Inflammatory macrophage treated with lipopolysaccharide for 1 hour (primary cell): Measurements from ENCODE around the gene NR1I3.
"Not testable (repeated sequence)": the region's sequence is repeated elsewhere in the genome, so short reads cannot be mapped to it uniquely, and the experiment has no call there.

ENCODE experiments used
- DNase-seq, 2 donors: peaks; one replicate each; pipeline ENCODE4 v3.0.0-alpha.2; 2020 to 2022

NR1I3 gene

DNA sequence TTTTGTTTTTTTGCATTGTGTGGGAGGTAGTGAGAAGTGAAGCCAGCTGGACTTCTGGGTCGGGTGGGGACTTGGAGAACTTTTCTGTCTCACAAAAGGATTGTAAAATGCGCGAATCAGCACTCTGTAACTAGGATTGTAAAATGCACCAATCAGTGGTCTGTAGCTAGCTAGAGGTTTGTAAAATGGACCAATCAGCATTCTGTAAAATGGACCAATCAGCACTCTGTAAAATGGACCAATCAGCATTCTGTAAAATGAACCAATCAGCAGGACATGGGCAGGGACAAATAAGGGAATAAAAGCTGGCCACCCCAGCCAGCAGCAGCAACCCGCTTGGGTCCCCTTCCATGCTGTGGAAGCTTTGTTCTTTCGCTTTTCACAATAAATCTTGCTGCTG is 12.1 kb upstream of the NR1I3 start:
- DNase-seq = not testable (repeated sequence)

DNA sequence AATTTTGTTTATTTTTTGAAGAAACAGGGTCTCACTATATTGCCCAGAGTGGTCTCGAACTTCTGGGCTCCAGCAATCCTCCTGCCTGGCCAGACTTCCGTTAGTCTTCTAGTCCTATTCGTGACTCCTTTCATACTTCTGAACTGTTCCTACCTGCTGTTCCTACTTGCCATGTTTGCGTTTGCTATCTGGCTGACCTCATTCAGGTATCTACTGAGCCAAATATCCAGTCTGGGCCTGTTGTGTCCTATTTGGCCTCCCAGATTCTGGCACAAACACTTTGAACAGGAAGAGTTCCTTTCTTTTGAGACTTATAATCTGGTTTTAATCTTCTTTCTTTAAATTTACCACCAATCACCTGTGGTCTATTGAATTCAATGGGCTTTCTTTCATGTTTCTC is 6.9 kb upstream of the NR1I3 start:
- DNase-seq = no peak

GRCh38 chr1:161242313-161242712 is 4.3 kb upstream of the NR1I3 start:
- DNase-seq = no peak

DNA sequence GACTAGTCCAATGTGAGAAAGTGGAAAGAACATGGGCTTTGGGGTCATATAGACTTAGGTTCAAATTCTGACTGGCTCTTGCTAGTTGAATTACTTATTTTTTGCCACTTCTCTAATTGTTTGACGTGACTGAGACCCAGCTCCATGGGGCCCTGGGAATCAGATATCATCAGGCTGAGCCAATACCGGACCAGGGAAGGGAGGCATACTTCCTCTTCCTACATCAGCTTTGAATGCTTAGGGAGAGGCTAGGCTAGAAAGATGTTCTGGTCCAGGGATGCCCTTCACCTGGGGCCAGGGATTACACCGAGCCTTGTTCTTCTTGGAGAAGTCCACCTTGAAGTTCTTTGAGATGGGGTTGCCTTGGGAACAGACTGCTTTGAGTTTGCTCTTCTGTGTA is 3.7 kb upstream of the NR1I3 start:
- DNase-seq = peak in 1 of 2 donors; percentile 31

GRCh38 chr1:161235957-161236775 is 1.8 kb downstream of the NR1I3 start:
- DNase-seq = no peak

DNA sequence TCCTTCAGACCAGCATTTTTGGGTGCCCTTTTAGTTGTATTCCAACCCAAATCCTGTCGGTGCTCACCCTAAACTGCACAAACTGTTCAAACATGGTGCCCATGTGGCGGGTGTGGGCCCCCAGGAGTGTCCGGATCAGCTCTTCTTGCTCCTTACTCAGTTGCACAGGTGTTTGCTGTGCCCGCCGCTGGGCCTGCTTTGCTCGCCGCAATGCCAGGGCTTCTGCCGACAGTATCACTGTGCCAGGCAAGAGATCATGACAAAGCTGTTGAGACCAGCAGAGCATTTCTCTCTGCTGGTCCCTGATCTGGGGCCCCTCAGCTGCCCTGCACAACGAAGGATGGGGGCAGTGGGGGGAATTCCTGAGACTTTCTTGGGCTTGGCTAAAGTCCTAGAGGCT is 4.9 kb downstream of the NR1I3 start:
- DNase-seq = no peak

GRCh38 chr1:161230762-161231161 is 7.2 kb downstream of the NR1I3 start:
- DNase-seq = no peak

GRCh38 chr1:161229896-161230295 is 8.1 kb downstream of the NR1I3 start:
- DNase-seq = no peak

GRCh38 chr1:161228032-161228431 is 10.0 kb downstream of the NR1I3 start:
- no peak for DNase-seq

- DNase-seq = peak; percentile 64 to 90
Measured at GRCh38 chr1:161227196-161227871, 10.7 kb downstream of the NR1I3 start.

GRCh38 chr1:161226759-161227158 is 11.2 kb downstream of the NR1I3 start:
- DNase-seq = no peak

- no peak for DNase-seq
Measured at GRCh38 chr1:161226320-161226711, 11.7 kb downstream of the NR1I3 start.

GRCh38 chr1:161225534-161226319 is 12.3 kb downstream of the NR1I3 start, which contains the start of gene TOMM40L:
Gene TOMM40L (plus strand): TSS chr1:161226060. CDS start chr1:161226490, 430 bp downstream.
- DNase-seq = peak; percentile 99 to 100

DNA sequence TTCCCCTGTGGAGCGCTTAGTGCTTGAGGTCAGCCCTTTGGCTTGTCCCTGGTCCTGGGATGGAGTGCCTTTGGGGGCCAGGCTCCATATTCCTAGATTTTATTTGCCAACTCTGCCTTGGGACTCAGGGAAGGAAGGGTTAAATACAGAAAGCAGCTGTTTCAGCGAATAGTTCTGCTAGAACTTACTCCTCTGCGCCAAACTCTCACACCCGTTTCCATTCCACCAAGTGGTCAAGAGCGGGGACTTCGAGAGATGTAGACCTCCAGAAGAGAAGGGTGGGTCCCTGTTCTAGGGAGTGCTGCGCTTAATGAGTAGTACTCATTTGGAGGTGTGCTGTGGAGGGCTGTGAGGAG is 12.8 kb downstream of the NR1I3 start:
- DNase-seq = no peak

- not testable (repeated sequence) for DNase-seq
Measured at GRCh38 chr1:161224695-161225087, 13.3 kb downstream of the NR1I3 start.

DNA sequence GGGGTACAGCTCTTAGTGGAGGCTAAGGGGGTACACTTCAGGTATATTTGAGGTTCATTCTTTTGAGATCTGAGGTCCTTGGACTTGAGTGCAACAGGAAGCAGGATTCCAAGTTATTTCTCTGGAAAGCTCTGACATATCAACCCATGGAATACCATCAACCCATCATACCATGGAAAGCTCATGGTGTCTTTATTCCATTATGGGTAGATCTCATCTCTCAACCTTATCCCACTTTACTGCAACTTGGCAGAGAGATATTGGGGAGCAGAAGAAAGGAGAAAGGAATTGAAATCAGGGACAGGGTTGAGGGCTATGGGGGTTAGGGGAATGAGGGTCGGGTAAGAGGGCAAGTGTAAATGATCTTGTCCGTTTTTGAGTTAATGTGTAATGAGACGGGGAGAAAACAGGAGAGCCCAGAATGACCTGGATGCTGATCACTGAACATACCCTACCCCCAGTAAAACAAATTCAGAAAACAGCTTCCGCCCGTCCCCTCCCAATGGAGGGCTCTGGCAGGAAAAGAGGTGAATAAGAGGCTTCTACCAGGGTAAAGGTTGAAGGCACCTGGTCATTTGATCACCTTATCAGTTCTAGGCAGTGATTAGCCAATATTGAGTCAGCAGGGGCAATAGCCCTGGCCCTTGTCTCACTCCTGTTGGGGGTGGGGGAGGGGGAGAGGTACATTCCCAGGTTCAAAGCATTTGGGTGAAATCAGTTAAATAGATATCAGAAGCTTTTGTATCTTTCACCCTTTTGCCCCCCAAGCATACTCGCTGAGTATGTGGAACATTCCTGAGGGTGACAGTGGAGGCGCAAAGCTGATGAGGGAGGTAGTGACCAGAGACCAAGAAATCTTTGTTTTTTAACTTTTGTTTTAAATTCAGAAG is 14.0 kb downstream of the NR1I3 start:
- no peak for DNase-seq

DNA sequence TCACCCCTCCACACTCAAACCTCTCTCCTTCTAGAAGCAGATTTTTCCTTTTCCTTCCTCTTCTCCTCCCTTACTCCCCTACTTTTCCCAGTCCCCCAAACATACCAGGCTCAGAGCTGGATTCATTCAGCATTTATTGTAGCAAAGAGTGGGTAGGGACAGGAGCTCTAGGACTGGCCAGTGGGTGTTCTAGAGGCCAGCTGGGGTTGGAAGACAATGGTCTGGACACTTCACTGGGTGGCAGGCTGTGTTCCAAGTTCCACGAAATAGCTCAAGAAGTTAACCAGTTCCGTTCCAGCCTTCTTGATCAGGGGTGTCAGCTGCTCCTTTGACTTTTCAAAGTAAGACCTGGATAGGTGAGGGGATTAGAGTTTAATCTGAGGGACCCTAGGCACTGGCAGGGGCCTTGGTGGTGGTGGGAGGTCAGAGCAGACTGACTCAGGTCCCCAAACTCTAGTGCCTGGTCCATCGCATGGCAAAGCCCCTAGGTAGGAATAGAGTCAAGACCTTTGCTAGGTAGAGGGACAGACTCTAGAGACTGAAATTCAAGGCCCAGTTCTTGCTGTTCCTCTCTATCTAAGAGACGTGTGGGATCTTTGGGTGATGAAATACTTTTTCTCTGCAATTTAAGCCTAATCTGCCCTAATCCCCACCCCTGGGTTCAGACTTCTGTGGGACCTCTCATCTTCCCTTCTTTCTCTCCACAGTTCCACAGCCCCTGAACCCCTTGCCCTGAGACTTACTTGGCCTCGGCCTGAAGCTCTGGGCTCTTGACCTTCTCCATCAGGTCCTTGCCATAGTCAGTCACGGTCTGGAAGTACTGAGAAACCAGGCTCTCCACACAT is 15.6 kb downstream of the NR1I3 start:
- no peak for DNase-seq

DNA sequence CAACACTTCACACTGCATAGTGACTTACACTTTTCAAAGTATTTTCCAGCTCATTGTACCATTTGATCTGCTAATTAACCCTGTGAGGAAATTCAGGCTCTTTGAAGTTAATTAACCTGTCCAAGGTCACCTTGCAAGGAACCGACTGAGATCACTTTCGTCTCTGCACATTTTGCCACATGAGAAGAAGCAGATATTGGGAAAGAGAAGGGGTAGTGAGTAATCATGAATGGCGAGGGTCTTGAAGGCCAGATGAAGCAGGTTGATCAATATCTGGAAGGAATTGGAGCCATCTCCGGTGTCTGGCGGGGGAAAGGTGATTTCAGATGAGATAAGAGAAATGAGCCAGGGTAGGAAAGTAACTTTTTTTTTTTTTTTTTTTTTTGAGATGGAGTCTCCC is 18.0 kb downstream of the NR1I3 start:
- no peak for DNase-seq

- no peak for DNase-seq
Measured at GRCh38 chr1:161219078-161219892, 18.7 kb downstream of the NR1I3 start.

- no peak for DNase-seq
Measured at GRCh38 chr1:161218301-161219077, 19.5 kb downstream of the NR1I3 start.
